GM12801 (cell line): ENCODE results near the gene HIVEP2.

Source experiments
- TF ChIP-seq, protein P1 (sequence below): IDR thresholded peaks from one replicate; pipeline ENCODE4 v1.5.1; 2011; ENCODE audit warnings: control low read depth; ENCODE audit not compliant: insufficient read length; ENCODE audit errors: extremely low read depth

HIVEP2 gene

GRCh38 chr6:142765306-142765705 is 179.7 kb downstream of the HIVEP2 start:
- TF ChIP-seq, protein P1, sequence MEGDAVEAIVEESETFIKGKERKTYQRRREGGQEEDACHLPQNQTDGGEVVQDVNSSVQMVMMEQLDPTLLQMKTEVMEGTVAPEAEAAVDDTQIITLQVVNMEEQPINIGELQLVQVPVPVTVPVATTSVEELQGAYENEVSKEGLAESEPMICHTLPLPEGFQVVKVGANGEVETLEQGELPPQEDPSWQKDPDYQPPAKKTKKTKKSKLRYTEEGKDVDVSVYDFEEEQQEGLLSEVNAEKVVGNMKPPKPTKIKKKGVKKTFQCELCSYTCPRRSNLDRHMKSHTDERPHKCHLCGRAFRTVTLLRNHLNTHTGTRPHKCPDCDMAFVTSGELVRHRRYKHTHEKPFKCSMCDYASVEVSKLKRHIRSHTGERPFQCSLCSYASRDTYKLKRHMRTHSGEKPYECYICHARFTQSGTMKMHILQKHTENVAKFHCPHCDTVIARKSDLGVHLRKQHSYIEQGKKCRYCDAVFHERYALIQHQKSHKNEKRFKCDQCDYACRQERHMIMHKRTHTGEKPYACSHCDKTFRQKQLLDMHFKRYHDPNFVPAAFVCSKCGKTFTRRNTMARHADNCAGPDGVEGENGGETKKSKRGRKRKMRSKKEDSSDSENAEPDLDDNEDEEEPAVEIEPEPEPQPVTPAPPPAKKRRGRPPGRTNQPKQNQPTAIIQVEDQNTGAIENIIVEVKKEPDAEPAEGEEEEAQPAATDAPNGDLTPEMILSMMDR, result no peak

DNA sequence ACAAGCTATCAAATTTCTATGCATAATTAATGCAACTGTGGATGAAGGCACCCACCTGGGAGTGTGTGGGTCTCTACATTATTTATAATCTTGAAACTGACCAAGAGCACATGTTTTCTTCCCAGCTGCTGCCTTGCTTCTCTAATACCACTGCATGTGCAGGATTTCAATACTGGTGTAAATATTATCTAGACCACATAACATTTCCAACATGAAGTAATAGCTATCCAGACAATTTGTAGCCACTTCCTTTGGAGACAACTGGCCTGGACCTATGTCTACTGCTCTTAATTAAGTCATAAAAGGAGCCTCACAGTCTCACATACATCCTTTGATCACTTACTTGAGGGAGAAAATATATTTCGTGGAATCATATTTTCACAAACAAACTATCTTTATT is 180.7 kb downstream of the HIVEP2 start:
- TF ChIP-seq, protein P1, result no peak

GRCh38 chr6:142763205-142763604 is 181.8 kb downstream of the HIVEP2 start:
- TF ChIP-seq, protein P1, result no peak

DNA sequence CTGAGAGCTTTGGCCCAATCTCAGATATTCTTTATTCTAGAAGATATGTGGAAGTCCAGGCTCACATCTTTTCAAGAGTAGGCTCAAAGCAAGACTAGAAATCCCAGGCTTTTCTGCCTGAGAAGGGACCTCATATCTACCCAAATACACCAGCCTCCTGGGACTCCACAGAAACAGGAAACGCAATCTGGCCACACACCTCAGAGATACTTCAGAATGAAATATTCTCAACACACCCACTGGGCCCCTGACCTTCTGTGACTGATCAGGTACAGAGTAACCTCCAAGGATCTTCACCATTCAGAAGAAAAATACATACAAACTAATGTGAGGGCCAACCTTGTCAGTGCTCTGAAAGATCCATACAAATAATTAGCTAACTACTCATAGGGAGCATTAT is 183.2 kb downstream of the HIVEP2 start:
- TF ChIP-seq, protein P1, result no peak

GRCh38 chr6:142760152-142760551 is 184.8 kb downstream of the HIVEP2 start:
- TF ChIP-seq, protein P1, result no peak

GRCh38 chr6:142758629-142759025 is 186.3 kb downstream of the HIVEP2 start:
- TF ChIP-seq, protein P1, result no peak

DNA sequence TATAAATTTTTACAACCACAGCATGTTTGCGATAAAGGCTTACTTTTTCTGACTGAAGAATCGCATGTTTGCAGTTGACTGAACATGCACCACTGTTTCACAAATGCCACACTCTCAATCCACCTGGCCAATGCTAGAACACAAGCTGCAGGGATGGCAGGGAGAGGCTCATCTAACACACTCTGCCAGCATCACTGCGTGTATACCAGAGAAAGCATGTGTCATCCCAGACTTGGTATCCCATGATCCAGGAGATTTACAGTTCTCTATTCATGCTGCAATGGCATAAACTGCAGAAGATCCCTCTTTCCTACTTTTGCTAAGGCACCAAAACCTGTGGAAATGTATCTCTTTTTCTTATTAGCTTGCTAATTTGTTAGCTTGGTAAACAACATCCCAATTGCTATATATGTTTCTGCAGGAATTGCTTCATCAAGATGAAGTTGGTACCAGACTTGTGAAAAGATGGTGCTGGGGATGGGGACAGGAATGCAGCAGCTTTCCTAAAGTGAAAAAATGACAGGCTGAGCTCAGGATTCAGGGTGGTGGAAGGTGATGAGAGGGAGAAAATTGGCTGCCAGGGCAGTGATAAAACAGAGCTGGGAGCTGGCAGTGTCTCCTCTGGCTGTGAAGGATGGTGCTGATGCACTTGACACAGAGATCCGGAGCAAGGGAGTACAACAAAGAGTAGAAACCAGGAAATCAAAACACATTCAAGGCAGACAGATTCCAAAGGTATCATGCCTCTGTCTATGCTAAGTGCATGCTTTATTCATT is 186.9 kb downstream of the HIVEP2 start:
- TF ChIP-seq, protein P1, result no peak

DNA sequence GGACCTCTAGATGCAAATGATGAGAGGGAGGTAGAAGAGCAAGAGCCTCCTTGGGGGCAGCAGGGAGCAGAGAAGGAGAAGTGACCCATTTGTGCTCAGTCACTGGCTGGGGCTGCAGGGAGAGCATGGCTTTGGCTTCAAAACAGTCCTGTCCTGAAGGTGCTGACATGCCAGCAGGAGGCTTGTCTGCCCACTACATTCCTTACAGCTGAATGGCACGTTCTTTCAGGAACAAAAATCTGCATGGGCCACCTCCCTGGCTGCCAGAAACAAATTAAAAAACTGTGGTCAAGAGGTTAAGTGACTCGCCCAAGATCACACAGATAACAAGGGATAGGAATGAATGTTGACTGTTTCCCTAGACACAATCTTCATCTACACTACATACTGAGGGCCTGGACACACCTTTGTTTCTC is 188.8 kb downstream of the HIVEP2 start:
- TF ChIP-seq, protein P1, result no peak
